SHP77 treated with DMSO at 0.1 percent for 48 hours (cell line): Measurements from ENCODE around the gene MGAT3.

Experiments used
- DNase-seq: peaks from one replicate; lab custom pipeline; 2025; lab: John Stamatoyannopoulos, UW

MGAT3 gene

DNA sequence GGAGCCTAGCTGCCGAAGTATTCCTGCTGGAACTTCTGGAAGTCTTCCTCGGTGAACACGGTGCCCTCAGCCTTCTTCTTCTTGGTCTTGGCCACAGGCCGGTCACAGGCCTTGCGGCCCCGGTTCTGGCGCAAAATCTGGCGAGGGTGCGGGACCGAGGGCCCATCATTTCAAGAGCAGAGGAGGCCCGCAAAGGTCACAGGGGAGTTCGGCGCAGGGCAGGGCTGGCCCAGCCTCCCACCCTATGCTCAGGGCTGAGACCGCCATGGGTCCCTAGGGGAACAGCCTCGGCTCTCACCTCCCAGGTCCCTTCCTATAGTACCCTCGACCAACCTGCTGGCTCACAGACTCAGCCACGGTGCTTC, 72.7 kb downstream of the MGAT3 start:
- no peak for DNase-seq

GRCh38 chr22:39530116-39530515, 73.3 kb downstream of the MGAT3 start:
- DNase-seq = no peak

DNA sequence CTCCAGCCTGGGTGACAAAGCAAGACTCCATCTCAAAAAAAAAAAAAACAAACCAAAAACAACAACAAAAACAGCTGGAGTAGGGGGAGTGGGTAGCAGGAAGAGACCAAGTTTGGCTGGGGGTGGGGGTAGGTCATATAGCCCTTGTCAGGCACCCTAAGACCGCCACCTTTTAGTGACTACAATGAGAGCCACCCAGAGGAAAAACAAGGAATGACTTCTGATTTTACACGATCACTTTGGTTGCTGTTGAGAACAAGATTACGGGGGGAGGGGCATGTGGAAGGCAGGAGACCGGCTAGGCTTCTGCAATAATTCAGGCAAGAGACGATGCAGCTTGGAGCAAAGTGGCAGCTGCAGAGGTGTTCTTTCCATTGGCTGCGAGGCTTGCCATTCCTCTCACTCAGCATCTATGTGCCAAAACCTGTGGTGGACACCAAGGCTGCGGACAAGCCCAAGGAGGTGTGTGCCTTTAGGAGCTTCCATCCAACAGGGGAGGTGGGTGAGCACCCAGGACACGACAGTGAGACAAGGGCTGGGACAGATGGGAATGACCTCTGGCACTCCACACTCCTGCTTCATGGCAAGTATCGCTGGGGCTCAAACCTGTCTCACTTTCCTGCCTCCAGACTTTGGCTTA, 74.0 kb downstream of the MGAT3 start:
- no peak for DNase-seq

GRCh38 chr22:39532215-39533073, 75.6 kb downstream of the MGAT3 start, which contains the start of gene RPS19BP1:
TSS of gene RPS19BP1 (minus strand) at chr22:39532748. CDS start at chr22:39532738, 10 bp downstream.
- DNase-seq = peak; percentile 99

GRCh38 chr22:39534092-39534506, 77.3 kb downstream of the MGAT3 start:
- no peak for DNase-seq

DNA sequence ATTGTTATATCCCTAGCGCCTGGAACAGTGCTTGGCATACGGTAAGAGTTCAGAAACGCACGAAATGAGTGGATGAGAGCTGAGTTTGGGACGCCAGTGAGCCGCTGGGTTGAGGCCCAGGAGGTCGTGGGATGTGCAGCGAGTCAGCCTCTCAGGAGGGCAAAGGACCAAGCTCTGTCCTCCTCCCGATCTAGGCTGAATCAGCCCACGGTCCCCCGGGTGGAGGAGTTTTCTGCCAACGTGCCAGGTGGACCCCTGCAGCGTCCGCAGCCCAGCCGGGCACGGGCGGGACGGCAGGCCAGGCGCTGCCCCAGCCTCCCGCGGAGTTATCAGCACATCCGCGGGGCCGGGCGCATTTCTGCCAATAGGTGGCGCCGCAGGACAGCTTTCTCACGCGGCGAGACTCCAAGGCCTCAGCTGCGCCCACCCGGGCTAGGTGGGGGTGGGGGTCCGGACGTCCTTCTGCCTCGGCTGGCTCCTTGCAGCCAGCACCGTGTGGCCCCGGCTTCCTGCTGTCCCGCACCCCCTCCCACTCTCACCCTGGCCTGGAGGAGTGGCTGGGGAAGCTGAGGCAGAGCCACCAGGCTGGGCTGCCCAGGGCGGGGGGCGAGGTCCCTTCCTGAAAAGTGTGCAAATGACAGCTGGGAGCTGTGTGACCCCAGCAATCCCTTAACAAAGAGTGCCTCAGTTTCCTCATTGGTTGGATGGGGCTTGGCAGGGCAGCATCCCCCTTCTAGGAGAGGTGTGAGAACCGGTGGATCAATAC, 78.0 kb downstream of the MGAT3 start:
- DNase-seq = peak; percentile 13

DNA sequence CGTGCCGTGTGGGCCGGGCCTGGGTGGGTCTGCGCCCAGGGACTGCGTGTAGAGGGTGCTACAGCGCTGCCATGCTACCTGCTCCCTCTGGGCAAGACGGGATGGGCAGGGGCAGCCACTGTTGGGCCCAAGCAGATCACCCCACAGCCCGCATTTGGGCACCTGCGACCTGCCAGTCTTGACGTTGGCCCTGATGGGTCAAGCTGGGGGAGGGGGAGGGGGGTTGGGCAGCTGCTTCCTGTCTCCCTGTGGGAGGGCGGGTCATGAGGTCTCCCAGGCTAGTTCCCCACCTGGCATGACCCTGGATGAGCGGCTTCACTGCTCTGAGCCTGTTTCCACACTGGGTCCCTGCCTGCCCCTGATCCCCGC, 78.5 kb downstream of the MGAT3 start:
- no peak for DNase-seq

DNA sequence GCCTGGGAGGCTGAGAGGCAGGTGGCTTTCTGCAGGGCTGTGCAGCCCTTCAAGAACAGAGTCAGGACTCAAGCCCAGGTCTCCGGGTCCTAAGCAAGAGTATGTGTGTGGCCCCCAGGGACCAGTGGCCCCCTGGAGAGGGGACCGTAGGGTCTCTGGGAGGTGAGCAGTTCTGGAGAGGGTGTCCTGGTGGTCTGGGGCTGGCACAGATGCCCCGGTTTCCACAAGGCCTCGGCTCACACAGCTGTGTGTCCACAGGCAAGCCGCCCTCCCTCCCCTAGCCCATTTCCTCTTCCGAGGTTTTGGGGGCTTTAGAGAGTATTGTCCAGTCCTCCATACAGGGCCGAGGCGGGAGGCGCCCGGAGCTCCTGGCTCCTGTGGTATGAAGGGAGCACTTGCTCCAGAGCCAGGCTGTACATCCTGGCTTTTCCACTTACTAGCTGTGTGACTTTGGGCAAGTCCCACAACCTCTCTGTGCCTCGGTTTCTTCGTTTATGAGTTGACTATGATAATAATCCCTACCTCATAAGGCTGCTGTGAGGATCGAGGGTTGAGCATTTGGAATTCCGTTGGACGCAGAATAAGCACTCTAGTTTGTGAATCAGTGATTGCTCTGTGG, 79.1 kb downstream of the MGAT3 start:
- no peak for DNase-seq

DNA sequence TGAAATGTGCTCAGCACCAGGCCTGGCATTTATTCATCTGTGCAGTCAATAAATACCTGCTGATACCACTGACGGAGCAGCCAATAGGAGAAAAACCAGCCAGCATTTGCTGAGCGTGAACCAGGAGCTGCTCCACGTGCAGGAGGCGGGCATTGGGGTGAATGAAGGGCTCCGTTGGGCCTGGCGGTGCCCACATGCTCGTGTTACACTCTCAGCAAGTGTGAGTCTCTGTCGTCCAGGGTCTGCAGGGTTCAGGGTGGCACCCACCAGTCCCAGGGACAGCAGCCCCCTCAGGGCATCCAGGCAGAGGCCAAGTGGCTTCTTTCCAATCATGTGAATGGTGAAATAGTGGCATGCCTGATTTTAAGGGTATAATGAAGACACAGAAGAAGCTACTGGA, 79.9 kb downstream of the MGAT3 start:
- no peak for DNase-seq

DNA sequence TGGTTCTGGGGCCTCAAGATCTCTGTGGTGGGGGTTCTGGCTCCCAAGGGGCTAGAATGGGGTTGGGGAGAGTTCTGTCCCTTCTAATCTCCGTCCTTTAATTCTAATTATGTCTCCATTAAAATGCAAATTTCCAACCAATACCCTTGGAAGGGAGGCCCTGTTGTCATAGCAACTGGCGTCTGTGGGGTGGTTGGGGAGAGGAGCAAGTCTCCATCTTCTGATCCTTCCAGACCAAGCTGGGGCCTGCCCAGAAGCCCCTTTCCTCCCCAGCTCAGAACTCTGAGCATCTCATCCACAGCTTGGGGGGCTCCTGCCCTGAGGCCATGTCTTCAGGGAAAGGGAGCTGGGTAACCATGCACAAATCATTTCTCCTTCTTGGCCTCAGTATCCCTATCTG, 81.2 kb downstream of the MGAT3 start:
- DNase-seq = no peak
